K562 (cell line): ENCODE data around the gene ZNF557. TPM values are rescaled to one million over a fixed set of nuclear protein-coding genes. Genes with fewer than 3 reads are reported as not detected.

Experiments used
- CBFA2T3 ChIP-seq: fragments of 450-650 bp; IDR thresholded peaks from 2 replicates; pipeline ENCODE4 v1.6.1; 2017
- NFIC ChIP-seq: fragments of 450-650 bp; IDR thresholded peaks from 2 replicates; pipeline ENCODE4 v1.6.1; 2017; ENCODE audit warnings: mild to moderate bottlenecking, inconsistent platforms
- STAT5B ChIP-seq: fragments of 250-450 bp; sonication (Bioruptor Pico); IDR thresholded peaks from 2 replicates; pipeline ENCODE4 v1.8.0; 2021; ENCODE audit warnings: mild to moderate bottlenecking, inconsistent platforms
- ZNF316 ChIP-seq: fragments of 450-650 bp; IDR thresholded peaks from 2 replicates; pipeline ENCODE4 v1.6.1; 2016
- polyA plus RNA-seq, 8 experiments: library from polyadenylated mRNA; depleted of rRNA in 4 of 8; stranded (reverse) in 5 of 8; unstranded in 3 of 8; fragments of >200 nt; fragmentation: Nextera tagmentation in 2 of 8; fragmentation: Illumina TruSeq in 1 of 8; extraction: Ambion mirVana in 2 of 8; extraction: Trizol in 1 of 8; gene quantifications; 2 replicates each; pipeline versions ENCODE4 v1.2.1 to v1.2.3, GENCODE V29; 2011 to 2014; ENCODE audit warnings: inconsistent platforms in 1 of 8, missing spikeins in 1 of 8
- total RNA-seq, 7 experiments: library from RNA; depleted of rRNA in 6 of 7; stranded (reverse); fragments of >200 nt in 6 of 7; fragmentation: Illumina TruSeq in 2 of 7; extraction: Trizol in 2 of 7; gene quantifications; 2 replicates each; pipeline versions ENCODE4 v1.2.1 to v1.2.3, GENCODE V29; 2011 to 2021; ENCODE audit warnings: low replicate concordance in 1 of 7
- TF ChIP-seq, protein P1 (sequence below): conservative IDR thresholded peaks from 2 replicates; pipeline ENCODE4 v1.6.1; 2011; ENCODE audit warnings: low read depth, mild to moderate bottlenecking, low read length; ENCODE audit not compliant: control insufficient read depth
- TF ChIP-seq, protein P2 (sequence below): fragments of 250-450 bp; sonication (Bioruptor Pico); IDR thresholded peaks from 2 replicates; pipeline ENCODE4 v1.4.0; 2020; ENCODE audit warnings: mild to moderate bottlenecking, moderate library complexity
- TF ChIP-seq, protein P3 (sequence below): IDR thresholded peaks from 2 replicates; pipeline ENCODE4 v1.6.1; 2012; ENCODE audit warnings: low read depth, low read length, improper control_type of control experiment, borderline replicate concordance
- TF ChIP-seq, protein P4 (sequence below): fragments of 200-600 bp; sonication (generic); IDR thresholded peaks from one replicate; pipeline ENCODE4 v1.6.1; 2012; ENCODE audit warnings: mild to moderate bottlenecking, low read depth, low read length, inconsistent platforms

ZNF557 gene
- total and polyA plus RNA-seq, 9 of the 15 experiments (the other 6 are each of a cell fraction or from before 2014, with no cell fraction given), result 2.2 to 6.6 (median 4.4) TPM

DNA sequence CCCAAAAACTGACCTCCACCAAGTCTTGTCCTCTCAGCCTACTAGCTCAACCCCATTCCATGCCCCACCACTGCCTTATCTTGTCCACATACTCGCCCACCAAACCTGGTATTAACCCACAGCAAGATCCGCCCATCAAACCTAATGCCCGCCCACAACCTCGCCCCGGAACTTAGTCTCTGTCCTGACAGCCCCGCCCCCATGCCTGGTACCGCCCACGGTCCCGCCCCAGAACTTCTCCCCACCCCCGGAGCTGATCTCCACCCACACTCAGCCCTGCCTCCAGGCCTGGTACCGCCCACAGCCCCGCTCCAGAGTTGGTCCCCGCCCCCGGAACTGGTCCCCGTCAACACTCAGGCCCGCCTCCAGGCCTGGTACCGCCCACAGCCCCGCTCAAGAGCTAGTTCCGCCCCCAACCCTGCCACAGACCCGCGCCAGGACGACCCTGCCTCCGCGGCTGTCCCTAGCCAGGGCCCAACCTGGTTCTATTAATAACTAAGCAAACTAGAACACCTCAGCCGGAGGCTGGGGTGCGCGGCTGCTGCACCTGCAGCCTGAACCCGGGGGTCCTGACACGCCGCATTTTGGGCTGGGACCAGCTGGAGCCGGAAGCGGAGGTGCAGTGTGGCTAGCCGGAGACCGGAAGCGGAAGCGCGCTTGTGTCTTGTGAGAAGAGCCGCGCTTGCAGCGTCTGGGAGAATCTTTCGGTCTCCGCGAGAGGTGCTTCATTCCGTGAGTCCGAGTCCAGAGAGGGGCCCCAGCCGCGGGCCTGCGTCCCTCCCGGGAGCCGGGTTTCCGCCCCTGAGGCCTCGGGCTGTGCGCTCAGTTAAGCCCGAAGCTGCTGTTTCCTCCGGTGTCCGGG is at the start of gene ZNF557 (continued):
- TF ChIP-seq, protein P1, sequence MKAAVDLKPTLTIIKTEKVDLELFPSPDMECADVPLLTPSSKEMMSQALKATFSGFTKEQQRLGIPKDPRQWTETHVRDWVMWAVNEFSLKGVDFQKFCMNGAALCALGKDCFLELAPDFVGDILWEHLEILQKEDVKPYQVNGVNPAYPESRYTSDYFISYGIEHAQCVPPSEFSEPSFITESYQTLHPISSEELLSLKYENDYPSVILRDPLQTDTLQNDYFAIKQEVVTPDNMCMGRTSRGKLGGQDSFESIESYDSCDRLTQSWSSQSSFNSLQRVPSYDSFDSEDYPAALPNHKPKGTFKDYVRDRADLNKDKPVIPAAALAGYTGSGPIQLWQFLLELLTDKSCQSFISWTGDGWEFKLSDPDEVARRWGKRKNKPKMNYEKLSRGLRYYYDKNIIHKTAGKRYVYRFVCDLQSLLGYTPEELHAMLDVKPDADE, result peak; percentile 74; the same call in 1 of the 2 replicates
- TF ChIP-seq, protein P2, sequence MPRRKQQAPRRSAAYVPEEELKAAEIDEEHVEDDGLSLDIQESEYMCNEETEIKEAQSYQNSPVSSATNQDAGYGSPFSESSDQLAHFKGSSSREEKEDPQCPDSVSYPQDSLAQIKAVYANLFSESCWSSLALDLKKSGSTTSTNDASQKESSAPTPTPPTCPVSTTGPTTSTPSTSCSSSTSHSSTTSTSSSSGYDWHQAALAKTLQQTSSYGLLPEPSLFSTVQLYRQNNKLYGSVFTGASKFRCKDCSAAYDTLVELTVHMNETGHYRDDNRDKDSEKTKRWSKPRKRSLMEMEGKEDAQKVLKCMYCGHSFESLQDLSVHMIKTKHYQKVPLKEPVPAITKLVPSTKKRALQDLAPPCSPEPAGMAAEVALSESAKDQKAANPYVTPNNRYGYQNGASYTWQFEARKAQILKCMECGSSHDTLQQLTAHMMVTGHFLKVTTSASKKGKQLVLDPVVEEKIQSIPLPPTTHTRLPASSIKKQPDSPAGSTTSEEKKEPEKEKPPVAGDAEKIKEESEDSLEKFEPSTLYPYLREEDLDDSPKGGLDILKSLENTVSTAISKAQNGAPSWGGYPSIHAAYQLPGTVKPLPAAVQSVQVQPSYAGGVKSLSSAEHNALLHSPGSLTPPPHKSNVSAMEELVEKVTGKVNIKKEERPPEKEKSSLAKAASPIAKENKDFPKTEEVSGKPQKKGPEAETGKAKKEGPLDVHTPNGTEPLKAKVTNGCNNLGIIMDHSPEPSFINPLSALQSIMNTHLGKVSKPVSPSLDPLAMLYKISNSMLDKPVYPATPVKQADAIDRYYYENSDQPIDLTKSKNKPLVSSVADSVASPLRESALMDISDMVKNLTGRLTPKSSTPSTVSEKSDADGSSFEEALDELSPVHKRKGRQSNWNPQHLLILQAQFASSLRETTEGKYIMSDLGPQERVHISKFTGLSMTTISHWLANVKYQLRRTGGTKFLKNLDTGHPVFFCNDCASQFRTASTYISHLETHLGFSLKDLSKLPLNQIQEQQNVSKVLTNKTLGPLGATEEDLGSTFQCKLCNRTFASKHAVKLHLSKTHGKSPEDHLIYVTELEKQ (CRISPR knock-in tag), result no peak
- TF ChIP-seq NFIC, result peak; percentile 55
- no peak for TF ChIP-seq CBFA2T3
- TF ChIP-seq STAT5B, result no peak
- TF ChIP-seq, protein P3, sequence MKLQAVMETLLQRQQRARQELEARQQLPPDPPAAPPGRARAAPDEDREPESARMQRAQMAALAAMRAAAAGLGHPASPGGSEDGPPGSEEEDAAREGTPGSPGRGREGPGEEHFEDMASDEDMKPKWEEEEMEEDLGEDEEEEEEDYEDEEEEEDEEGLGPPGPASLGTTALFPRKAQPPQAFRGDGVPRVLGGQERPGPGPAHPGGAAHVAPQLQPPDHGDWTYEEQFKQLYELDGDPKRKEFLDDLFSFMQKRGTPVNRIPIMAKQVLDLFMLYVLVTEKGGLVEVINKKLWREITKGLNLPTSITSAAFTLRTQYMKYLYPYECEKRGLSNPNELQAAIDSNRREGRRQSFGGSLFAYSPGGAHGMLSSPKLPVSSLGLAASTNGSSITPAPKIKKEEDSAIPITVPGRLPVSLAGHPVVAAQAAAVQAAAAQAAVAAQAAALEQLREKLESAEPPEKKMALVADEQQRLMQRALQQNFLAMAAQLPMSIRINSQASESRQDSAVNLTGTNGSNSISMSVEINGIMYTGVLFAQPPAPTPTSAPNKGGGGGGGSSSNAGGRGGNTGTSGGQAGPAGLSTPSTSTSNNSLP, result no peak
- no peak for TF ChIP-seq ZNF316
- TF ChIP-seq, protein P4, sequence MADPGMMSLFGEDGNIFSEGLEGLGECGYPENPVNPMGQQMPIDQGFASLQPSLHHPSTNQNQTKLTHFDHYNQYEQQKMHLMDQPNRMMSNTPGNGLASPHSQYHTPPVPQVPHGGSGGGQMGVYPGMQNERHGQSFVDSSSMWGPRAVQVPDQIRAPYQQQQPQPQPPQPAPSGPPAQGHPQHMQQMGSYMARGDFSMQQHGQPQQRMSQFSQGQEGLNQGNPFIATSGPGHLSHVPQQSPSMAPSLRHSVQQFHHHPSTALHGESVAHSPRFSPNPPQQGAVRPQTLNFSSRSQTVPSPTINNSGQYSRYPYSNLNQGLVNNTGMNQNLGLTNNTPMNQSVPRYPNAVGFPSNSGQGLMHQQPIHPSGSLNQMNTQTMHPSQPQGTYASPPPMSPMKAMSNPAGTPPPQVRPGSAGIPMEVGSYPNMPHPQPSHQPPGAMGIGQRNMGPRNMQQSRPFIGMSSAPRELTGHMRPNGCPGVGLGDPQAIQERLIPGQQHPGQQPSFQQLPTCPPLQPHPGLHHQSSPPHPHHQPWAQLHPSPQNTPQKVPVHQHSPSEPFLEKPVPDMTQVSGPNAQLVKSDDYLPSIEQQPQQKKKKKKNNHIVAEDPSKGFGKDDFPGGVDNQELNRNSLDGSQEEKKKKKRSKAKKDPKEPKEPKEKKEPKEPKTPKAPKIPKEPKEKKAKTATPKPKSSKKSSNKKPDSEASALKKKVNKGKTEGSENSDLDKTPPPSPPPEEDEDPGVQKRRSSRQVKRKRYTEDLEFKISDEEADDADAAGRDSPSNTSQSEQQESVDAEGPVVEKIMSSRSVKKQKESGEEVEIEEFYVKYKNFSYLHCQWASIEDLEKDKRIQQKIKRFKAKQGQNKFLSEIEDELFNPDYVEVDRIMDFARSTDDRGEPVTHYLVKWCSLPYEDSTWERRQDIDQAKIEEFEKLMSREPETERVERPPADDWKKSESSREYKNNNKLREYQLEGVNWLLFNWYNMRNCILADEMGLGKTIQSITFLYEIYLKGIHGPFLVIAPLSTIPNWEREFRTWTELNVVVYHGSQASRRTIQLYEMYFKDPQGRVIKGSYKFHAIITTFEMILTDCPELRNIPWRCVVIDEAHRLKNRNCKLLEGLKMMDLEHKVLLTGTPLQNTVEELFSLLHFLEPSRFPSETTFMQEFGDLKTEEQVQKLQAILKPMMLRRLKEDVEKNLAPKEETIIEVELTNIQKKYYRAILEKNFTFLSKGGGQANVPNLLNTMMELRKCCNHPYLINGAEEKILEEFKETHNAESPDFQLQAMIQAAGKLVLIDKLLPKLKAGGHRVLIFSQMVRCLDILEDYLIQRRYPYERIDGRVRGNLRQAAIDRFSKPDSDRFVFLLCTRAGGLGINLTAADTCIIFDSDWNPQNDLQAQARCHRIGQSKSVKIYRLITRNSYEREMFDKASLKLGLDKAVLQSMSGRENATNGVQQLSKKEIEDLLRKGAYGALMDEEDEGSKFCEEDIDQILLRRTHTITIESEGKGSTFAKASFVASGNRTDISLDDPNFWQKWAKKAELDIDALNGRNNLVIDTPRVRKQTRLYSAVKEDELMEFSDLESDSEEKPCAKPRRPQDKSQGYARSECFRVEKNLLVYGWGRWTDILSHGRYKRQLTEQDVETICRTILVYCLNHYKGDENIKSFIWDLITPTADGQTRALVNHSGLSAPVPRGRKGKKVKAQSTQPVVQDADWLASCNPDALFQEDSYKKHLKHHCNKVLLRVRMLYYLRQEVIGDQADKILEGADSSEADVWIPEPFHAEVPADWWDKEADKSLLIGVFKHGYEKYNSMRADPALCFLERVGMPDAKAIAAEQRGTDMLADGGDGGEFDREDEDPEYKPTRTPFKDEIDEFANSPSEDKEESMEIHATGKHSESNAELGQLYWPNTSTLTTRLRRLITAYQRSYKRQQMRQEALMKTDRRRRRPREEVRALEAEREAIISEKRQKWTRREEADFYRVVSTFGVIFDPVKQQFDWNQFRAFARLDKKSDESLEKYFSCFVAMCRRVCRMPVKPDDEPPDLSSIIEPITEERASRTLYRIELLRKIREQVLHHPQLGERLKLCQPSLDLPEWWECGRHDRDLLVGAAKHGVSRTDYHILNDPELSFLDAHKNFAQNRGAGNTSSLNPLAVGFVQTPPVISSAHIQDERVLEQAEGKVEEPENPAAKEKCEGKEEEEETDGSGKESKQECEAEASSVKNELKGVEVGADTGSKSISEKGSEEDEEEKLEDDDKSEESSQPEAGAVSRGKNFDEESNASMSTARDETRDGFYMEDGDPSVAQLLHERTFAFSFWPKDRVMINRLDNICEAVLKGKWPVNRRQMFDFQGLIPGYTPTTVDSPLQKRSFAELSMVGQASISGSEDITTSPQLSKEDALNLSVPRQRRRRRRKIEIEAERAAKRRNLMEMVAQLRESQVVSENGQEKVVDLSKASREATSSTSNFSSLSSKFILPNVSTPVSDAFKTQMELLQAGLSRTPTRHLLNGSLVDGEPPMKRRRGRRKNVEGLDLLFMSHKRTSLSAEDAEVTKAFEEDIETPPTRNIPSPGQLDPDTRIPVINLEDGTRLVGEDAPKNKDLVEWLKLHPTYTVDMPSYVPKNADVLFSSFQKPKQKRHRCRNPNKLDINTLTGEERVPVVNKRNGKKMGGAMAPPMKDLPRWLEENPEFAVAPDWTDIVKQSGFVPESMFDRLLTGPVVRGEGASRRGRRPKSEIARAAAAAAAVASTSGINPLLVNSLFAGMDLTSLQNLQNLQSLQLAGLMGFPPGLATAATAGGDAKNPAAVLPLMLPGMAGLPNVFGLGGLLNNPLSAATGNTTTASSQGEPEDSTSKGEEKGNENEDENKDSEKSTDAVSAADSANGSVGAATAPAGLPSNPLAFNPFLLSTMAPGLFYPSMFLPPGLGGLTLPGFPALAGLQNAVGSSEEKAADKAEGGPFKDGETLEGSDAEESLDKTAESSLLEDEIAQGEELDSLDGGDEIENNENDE, result no peak
